ENCODE measurements around the gene RAF1.
"Not testable (repeated sequence)": the region's sequence is repeated elsewhere in the genome, so short reads cannot be mapped to it uniquely, and the experiment has no call there.

The RAF1 gene

DNA sequence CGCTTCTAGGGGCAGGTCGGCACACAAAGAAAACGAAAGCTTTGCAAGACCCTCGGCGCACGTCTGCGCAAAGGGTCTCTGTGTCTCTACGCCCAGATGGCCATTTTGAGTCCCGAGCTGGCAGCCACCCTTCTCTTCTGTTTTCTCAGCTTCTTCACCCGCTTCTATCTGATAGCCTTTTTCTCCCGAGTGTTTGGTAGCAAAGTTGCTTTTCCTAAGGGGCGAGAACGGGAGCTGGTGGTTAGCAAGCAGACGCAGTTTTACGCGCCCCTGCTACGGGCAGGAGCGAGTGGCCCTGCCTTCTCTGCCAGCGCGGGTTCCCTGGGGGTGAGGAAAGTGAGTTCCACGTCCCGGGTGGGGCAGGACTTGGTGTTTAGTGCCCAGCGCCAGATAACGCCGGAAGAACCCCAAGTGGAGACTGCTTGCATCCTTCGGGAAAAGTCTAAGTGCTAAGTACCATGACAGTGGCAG is 110.0 kb downstream of the RAF1 start:
- Mint-ChIP-seq H3K36me3 (ENCODE audit: insufficient read depth) (peaks cover 10% of the 10 kb centered on the region), H3K4me3 (peak overlapping the region; percentile 71 to 74), H3K27ac (no peak overlapping the region), H3K27me3 (peaks cover 30 to 42% of the 10 kb centered on the region in 2 donors), H3K9me3 (no peaks in the 10 kb centered on the region), H3K4me1 (ENCODE audit: low read depth in 2 of 2) (peaks cover 26 to 34% of the 10 kb centered on the region in 2 donors)
- peak in 1 of 3 experiments; percentile 5 for DNase-seq
- ATAC-seq (replicated peaks): no peak

DNA sequence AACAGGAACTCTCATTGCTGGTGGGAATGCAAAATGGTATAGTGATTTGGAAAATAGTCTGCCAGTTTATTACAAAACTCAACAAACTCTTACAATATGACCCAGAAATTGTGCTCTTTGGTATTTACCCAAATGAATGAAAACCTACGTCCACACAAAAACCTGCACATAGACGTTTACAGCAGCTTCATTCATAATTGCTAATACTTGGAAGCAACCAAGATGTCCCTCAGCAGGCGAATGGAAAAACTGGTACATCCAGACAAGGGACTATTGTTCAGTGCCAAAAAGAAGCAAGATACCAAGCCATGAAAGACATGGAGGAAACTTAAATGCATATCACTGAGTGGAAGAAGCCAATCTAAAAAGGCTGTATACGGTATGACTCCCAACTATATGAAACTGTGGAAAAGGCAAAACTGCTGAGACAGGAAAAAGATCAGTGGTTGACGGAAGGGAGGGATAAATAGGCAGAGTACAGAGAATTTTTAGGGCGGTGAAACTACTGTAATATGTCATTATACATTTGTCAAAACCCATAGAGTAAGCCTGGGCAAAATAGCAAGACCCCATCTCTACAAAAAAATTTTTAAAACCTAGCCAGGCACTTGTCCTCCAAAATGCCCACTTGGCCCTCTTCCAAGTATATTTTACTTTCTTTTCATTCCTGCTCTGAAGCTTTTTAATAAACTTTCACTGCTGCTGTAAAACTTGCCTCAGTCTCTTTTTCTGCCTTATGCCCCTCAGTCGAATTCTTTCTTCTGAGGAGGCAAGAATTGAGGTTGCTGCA is 113.8 kb downstream of the RAF1 start:
- DNase-seq (no peak), ATAC-seq (replicated peaks) (no peak)
- Mint-ChIP-seq H3K9me3 (no peaks in the 10 kb centered on the region), H3K4me3 (no peak overlapping the region), H3K27me3 (peaks cover 28 to 33% of the 10 kb centered on the region in 2 donors), H3K36me3 (ENCODE audit: insufficient read depth) (no peaks in the 10 kb centered on the region), H3K27ac (no peak overlapping the region), H3K4me1 (ENCODE audit: low read depth in 2 of 2) (peaks cover 5 to 7% of the 10 kb centered on the region in 2 donors)

DNA sequence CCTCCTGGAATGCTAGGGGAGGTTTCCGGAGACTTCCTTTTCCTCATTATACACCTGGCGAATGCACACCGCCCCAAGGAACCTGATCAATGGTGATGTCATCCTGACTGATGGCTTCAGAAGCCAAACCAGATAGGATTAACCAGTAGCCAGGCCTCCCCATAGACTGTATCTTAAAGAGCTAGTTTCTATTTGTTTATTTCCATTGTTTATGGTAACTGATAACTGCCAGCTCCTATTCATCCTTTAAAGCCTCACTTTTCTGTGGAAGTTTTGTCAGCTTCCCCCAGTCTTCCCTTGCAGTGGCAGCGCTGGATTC is 118.5 kb downstream of the RAF1 start, which contains the start of gene MKRN2OS:
Gene MKRN2OS, minus strand, starts transcription at position 27 of the 319 bp plus-strand sequence. CDS start 35 bp downstream, outside the sequence.
- no peak for DNase-seq
- H3K4me1 Mint-ChIP-seq (ENCODE audit: low read depth in 2 of 2): no peaks in the 10 kb centered on the region

DNA sequence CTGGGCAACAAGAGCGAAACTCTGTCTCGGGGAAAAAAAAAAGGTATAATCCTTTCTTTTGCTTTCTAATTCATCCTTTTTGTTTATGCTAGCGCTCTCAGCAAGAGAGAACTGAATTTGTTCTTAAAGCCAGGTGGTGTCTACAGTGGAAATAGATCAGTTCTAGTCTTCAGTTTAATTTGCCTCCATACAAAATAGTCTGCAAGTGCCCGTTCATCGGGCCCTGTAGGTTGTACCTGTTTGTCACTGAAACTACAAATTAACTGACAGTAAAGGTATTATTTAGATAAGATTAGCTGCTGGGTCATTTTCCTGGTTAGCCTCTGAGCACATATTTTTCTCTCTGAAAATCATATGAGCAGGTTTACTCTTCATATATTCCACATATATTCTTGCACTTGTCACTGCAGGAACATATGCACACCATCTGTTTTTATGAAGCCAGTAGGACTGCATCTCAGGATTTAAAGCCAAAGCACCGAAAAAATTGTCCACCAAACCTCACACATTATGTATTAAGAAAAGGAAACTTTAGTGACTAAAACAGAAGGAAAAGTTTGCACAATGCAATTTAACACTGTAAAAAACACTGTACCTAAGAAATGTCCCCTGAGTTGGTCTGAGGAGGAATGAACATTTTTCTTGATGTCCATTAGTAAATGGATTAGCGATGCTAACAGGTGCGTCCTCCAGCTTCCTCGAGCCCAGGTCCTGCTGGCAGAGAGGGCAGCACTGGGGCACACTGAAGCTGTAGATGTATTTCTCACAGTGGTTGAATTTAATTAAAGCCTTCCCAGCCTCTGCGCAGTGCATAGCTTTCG is 119.1 kb downstream of the RAF1 start:
- H3K4me1 Mint-ChIP-seq (ENCODE audit: low read depth in 2 of 2): no peaks in the 10 kb centered on the region

More for the DNA sequence above, 118.5 kb downstream of the RAF1 start, which contains the start of gene MKRN2OS:
- no peak within 1 kb of the TSS for H3K4me3 Mint-ChIP-seq
- H3K9me3 Mint-ChIP-seq: no peaks in the 10 kb centered on the region
- no peak for ATAC-seq (replicated peaks)
- no peaks in the 10 kb centered on the region for H3K36me3 Mint-ChIP-seq (ENCODE audit: insufficient read depth)
- H3K27ac Mint-ChIP-seq: no peak within 1 kb of the TSS
- H3K27me3 Mint-ChIP-seq: peaks cover 7 to 8% of the 10 kb centered on the region in 2 donors

DNA sequence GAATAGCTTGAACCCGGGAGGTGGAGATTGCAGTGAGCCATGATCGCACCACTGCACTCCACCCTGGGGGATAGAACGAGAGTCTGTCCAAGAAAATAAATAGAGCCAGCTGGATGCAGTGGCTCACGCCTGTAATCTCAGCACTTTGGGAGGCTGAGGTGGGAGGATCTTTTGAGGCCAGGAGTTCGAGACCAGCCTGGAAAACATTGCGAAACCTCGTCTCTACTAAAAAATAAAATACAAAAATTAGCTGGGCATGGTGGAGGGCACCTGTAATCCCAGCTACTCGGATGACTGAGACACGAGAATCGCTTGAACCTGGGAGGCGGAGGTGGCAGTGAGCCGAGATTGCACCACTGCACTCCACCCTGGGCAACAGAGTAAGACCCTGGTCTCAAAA is 120.4 kb downstream of the RAF1 start:
- not testable (repeated sequence) for H3K27ac Mint-ChIP-seq; H3K36me3 Mint-ChIP-seq (ENCODE audit: insufficient read depth); DNase-seq; H3K27me3 Mint-ChIP-seq; H3K4me1 Mint-ChIP-seq (ENCODE audit: low read depth in 2 of 2); H3K9me3 Mint-ChIP-seq; H3K4me3 Mint-ChIP-seq; ATAC-seq (replicated peaks)

More for the DNA sequence above, 119.1 kb downstream of the RAF1 start:
- H3K9me3 Mint-ChIP-seq: no peaks in the 10 kb centered on the region
- H3K36me3 Mint-ChIP-seq (ENCODE audit: insufficient read depth): no peaks in the 10 kb centered on the region
- no peak overlapping the region for H3K27ac Mint-ChIP-seq
- no peak for ATAC-seq (replicated peaks)
- H3K4me3 Mint-ChIP-seq: no peak overlapping the region
- DNase-seq: no peak
- H3K27me3 Mint-ChIP-seq: peaks cover 2% of the 10 kb centered on the region in 2 donors

DNA sequence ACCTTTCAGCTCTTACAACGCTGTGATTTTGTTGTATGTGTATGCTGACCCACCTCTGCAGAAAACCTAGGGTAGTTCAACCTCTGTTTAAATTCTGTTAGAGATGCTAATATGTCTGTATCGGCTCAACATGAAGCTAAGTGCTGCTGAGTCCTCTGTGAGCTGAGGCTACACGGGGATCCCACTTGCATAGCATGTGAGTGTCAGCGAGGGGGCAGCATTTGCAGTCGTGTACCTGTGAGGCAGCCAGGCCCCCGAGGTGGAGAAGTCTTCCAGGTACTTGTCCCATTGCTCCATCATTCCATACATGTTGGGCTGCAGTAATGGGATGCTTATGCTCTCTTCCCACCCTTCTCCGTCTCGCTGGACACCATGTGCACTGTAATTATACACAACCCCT is 122.3 kb downstream of the RAF1 start:
- no peak overlapping the region for H3K27ac Mint-ChIP-seq

DNA sequence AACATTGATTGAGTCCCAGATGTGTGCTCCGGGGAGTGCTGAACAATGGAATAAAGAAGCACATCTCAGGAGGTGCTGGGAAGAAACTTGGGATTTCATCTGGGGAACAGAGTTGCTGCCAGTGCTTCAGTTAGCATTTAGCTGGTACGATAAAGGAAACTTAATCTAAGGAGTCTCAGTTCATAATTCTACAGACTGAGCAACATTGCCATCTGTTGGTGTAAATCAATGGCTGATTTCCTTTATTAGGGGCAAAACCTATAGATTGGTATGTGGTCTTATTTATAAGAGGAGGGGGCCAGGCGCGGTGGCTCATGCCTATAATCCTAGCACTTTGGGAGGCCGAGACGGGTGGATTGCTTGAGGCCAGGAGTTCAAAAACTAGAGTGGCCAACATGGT is 127.5 kb downstream of the RAF1 start:
- Mint-ChIP-seq H3K27ac (no peak overlapping the region), H3K9me3 (no peaks in the 10 kb centered on the region), H3K4me3 (no peak overlapping the region), H3K4me1 (ENCODE audit: low read depth in 2 of 2) (no peaks in the 10 kb centered on the region), H3K36me3 (ENCODE audit: insufficient read depth) (no peaks in the 10 kb centered on the region), H3K27me3 (no peaks in the 10 kb centered on the region)
- ATAC-seq (replicated peaks) (no peak), DNase-seq (no peak)

More for the DNA sequence above, 122.3 kb downstream of the RAF1 start:
- DNase-seq (no peak), ATAC-seq (replicated peaks) (no peak)
- Mint-ChIP-seq H3K9me3 (no peaks in the 10 kb centered on the region), H3K4me3 (no peak overlapping the region), H3K4me1 (ENCODE audit: low read depth in 2 of 2) (no peaks in the 10 kb centered on the region), H3K36me3 (ENCODE audit: insufficient read depth) (no peaks in the 10 kb centered on the region), H3K27me3 (no peaks in the 10 kb centered on the region)
